Uterus (tissue), 4 donors: Measurements from ENCODE around the gene DCK. TPM values are rescaled to one million over a fixed set of nuclear protein-coding genes. Genes with fewer than 3 reads are reported as not detected.
"Not testable (repeated sequence)": the region's sequence is repeated elsewhere in the genome, so short reads cannot be mapped to it uniquely, and the experiment has no call there.

Experiments
- DNase-seq, 2 donors: peaks; one replicate each; pipeline ENCODE4 v3.0.0-alpha.2; 2019 to 2020
- H3K27ac ChIP-seq, 2 donors: fragments of 200-600 bp; sonication (generic); 1 replicate in 1 of 2; 2 replicates in 1 of 2; pipeline ENCODE4 v1.5.1; 2016 to 2018
- H3K27me3 ChIP-seq, 2 donors: fragments of 200-600 bp; sonication (generic); one replicate each; pipeline ENCODE4 v1.5.1; 2018 to 2019; ENCODE audit warnings: control low read depth in 1 of 2
- H3K36me3 ChIP-seq, 2 donors: fragments of 200-600 bp; sonication (generic); one replicate each; pipeline ENCODE4 v1.5.1; 2019; ENCODE audit warnings: control low read depth in 1 of 2
- H3K4me1 ChIP-seq, 2 donors: fragments of 200-600 bp; sonication (generic); one replicate each; pipeline ENCODE4 v1.5.1; 2018 to 2019; ENCODE audit warnings: control low read depth in 1 of 2
- H3K4me3 ChIP-seq, 2 donors: fragments of 200-600 bp; sonication (generic); 1 replicate in 1 of 2; 2 replicates in 1 of 2; pipeline ENCODE4 v1.5.1; 2018 to 2019; ENCODE audit warnings: mild to moderate bottlenecking in 1 of 2
- H3K9me3 ChIP-seq, 2 donors: fragments of 200-600 bp; sonication (generic); one replicate each; pipeline ENCODE4 v1.5.1; 2019; ENCODE audit warnings: control low read depth in 1 of 2
- CTCF ChIP-seq, 4 experiments: fragments of 200-600 bp in 2 of 4; fragments of 450-650 bp in 2 of 4; sonication (generic) in 2 of 4; IDR thresholded peaks; one replicate each; pipeline ENCODE4 v1.5.1; 2016 to 2019; ENCODE audit warnings: antibody characterized with exemption in 4 of 4, mild to moderate bottlenecking in 2 of 4, moderate library complexity in 1 of 4
- POLR2A ChIP-seq, 2 donors: fragments of 450-650 bp; IDR thresholded peaks; one replicate each; pipeline ENCODE4 v1.6.1; 2016; ENCODE audit warnings: antibody characterized with exemption in 2 of 2, mild to moderate bottlenecking in 1 of 2, moderate library complexity in 1 of 2
- intact Hi-C: fragments of 100-400 bp; cut with DNase I; formaldehyde crosslinking; loops from one replicate; pipeline ENCODE4 v1.15.1; 2023; ENCODE audit warnings: low total_unique reads
- total RNA-seq, 4 donors: library from RNA; depleted of rRNA in 3 of 4; stranded (reverse); fragments of >200 nt in 3 of 4; gene quantifications; one replicate each; pipeline versions ENCODE4 v1.1.0 to v1.2.4, GENCODE V29; 2014 to 2023
- donor health status: DM: yes; HTN: yes; CAD: no.

Gene DCK
- total RNA-seq, 4 donors from 2014 or later: 3.6 to 38.6 (median 8.1) TPM

GRCh38 chr4:71020611-71021010, 27.2 kb downstream of the DCK start:
- H3K36me3 ChIP-seq: no peaks in the 10 kb centered on the region
- no peak overlapping the region for H3K4me3 ChIP-seq
- intact Hi-C loops: no loop called here
- no peak for TF ChIP-seq POLR2A (IDR thresholded peaks at IDR 0.05)
- no peak for TF ChIP-seq CTCF (IDR thresholded peaks at IDR 0.05)
- no peaks in the 10 kb centered on the region for H3K9me3 ChIP-seq
- no peaks in the 10 kb centered on the region for H3K27me3 ChIP-seq
- no peaks in the 10 kb centered on the region for H3K4me1 ChIP-seq
- no peak overlapping the region for H3K27ac ChIP-seq
- no peak for DNase-seq

GRCh38 chr4:71025654-71026053, 32.2 kb downstream of the DCK start:
- TF ChIP-seq CTCF (IDR thresholded peaks at IDR 0.05): no peak
- TF ChIP-seq POLR2A (IDR thresholded peaks at IDR 0.05): no peak
- intact Hi-C loops: no loop called here
- Histone ChIP-seq H3K36me3 (no peaks in the 10 kb centered on the region), H3K27me3 (no peaks in the 10 kb centered on the region), H3K4me1 (no peaks in the 10 kb centered on the region), H3K27ac (no peak overlapping the region), H3K4me3 (no peak overlapping the region), H3K9me3 (no peaks in the 10 kb centered on the region)
- DNase-seq: no peak

- intact Hi-C loops: no loop called here
- H3K27ac ChIP-seq: no peak overlapping the region
These were observed 32.6 kb downstream of the DCK start for GRCh38 chr4:71026086-71026485.

GRCh38 chr4:71027611-71028010, 34.2 kb downstream of the DCK start:
- Histone ChIP-seq H3K36me3 (no peaks in the 10 kb centered on the region), H3K4me1 (no peaks in the 10 kb centered on the region), H3K27ac (no peak overlapping the region), H3K9me3 (no peaks in the 10 kb centered on the region), H3K4me3 (no peak overlapping the region), H3K27me3 (no peaks in the 10 kb centered on the region)
- no peak for DNase-seq
- intact Hi-C loops: no loop called here
- TF ChIP-seq POLR2A (IDR thresholded peaks at IDR 0.05) (no peak), CTCF (IDR thresholded peaks at IDR 0.05) (no peak)

More at GRCh38 chr4:71026086-71026485, 32.6 kb downstream of the DCK start:
- H3K27me3 ChIP-seq: no peaks in the 10 kb centered on the region
- no peak for DNase-seq
- H3K4me3 ChIP-seq: no peak overlapping the region
- TF ChIP-seq CTCF (IDR thresholded peaks at IDR 0.05) (no peak), POLR2A (IDR thresholded peaks at IDR 0.05) (no peak)
- no peaks in the 10 kb centered on the region for H3K36me3 ChIP-seq
- no peaks in the 10 kb centered on the region for H3K9me3 ChIP-seq
- H3K4me1 ChIP-seq: no peaks in the 10 kb centered on the region

- Histone ChIP-seq H3K36me3 (no peaks in the 10 kb centered on the region), H3K27me3 (no peaks in the 10 kb centered on the region), H3K4me3 (no peak overlapping the region), H3K9me3 (no peaks in the 10 kb centered on the region), H3K27ac (no peak overlapping the region), H3K4me1 (no peaks in the 10 kb centered on the region)
- TF ChIP-seq CTCF (IDR thresholded peaks at IDR 0.05): no peak
- TF ChIP-seq POLR2A (IDR thresholded peaks at IDR 0.05): no peak
- intact Hi-C loops: no loop called here
- DNase-seq: no peak
These were observed 36.1 kb downstream of the DCK start for GRCh38 chr4:71029504-71029903.

- H3K9me3 ChIP-seq, H3K4me3 ChIP-seq, H3K4me1 ChIP-seq, H3K27me3 ChIP-seq, DNase-seq, intact Hi-C loops, H3K27ac ChIP-seq, H3K36me3 ChIP-seq: not testable (repeated sequence)
These were observed 38.7 kb downstream of the DCK start for GRCh38 chr4:71032106-71032505.
